ENCODE measurements around the gene ITGAD. TPM values are rescaled to one million over a fixed set of nuclear protein-coding genes. Genes with fewer than 3 reads are reported as not detected.

Gene ITGAD
- total and polyA plus RNA-seq, 2 of the 8 experiments (the other 6 are each of a cell fraction or from before 2014, with no cell fraction given): 0.06 TPM; not detected in 1

- Histone ChIP-seq H3K79me1 (ENCODE audit: low read depth, low read length) (no peaks in the 10 kb centered on the region), H2AFZ (ENCODE audit: low read length) (no peak overlapping the region), H2BK5ac (ENCODE audit: low read depth, low read length) (no peak overlapping the region), H4K5ac (ENCODE audit: insufficient read length, low read depth, low read length) (no peak overlapping the region), H3K4me1 (replicated peaks in 1 of 4; ENCODE audit: control insufficient read depth in 3 of 4, insufficient read depth in 4 of 4, low read length in 3 of 4) (no peaks in the 10 kb centered on the region), H3K9ac (replicated peaks in 1 of 4; ENCODE audit: extremely low read depth in 1 of 4, low read depth in 3 of 4, low read length in 3 of 4) (no peak overlapping the region), H3K14ac (ENCODE audit: insufficient read length) (no peak overlapping the region), H2BK15ac (ENCODE audit: low read length) (no peak overlapping the region), H3K79me2 (ENCODE audit: control insufficient read depth in 1 of 2, insufficient read depth in 2 of 2, low read length in 2 of 2) (no peaks in the 10 kb centered on the region), H3K4me2 (ENCODE audit: insufficient read depth in 1 of 2, low read depth in 2 of 2, low read length in 2 of 2) (no peak overlapping the region), H3K27ac (ENCODE audit: low read depth, low read length) (no peak overlapping the region), H3K27me3 (replicated peaks in 1 of 4; ENCODE audit: control insufficient read depth in 3 of 4, extremely low read depth in 1 of 4, insufficient read depth in 3 of 4, low read length in 3 of 4) (no peaks in the 10 kb centered on the region), H3K23ac (ENCODE audit: insufficient read length) (no peak overlapping the region), H2BK20ac (ENCODE audit: low read length) (no peak overlapping the region), H3K36me3 (ENCODE audit: control insufficient read depth in 2 of 4, insufficient read depth in 4 of 4, low read length in 3 of 4) (no peaks in the 10 kb centered on the region), H3K4ac (replicated peaks; ENCODE audit: insufficient read length, low read depth, low read length) (no peak overlapping the region), H3K9me3 (ENCODE audit: insufficient read depth in 2 of 2, low read depth in 1 of 2, low read length in 1 of 2) (no peaks in the 10 kb centered on the region), H4K8ac (ENCODE audit: extremely low read depth, insufficient read depth, low read length) (no peak overlapping the region), H3K56ac (replicated peaks; ENCODE audit: insufficient read length, low read depth, low read length) (no peak overlapping the region), H2BK120ac (replicated peaks; ENCODE audit: low read depth, low read length) (no peak overlapping the region), H3K23me2 (ENCODE audit: low read depth, low read length) (peaks cover 1% of the 10 kb centered on the region; the same call in 1 of the 2 replicates), H2BK12ac (ENCODE audit: low read depth, low read length) (no peak overlapping the region), H2AK5ac (ENCODE audit: low read depth, low read length) (no peak overlapping the region), H4K20me1 (replicated peaks in 1 of 2; ENCODE audit: control insufficient read depth in 1 of 2, insufficient read depth in 2 of 2, low read length in 2 of 2) (no peaks in the 10 kb centered on the region), H4K91ac (replicated peaks; ENCODE audit: insufficient read length, low read length) (no peak overlapping the region), H3K4me3 (ENCODE audit: extremely low read depth in 1 of 4, insufficient read depth in 2 of 4, low read depth in 3 of 4, low read length in 4 of 4) (no peak overlapping the region), H3K18ac (ENCODE audit: extremely low read depth, low read length) (no peak overlapping the region)
- ChIA-PET CTCF (ENCODE audit: partially characterized antibody) (interaction anchor here (1.0 kb wide), 1 partner anchor 12 kb away, joined by 3 read pairs; no protein-coding TSS in a partner anchor), POLR2A (ENCODE audit: partially characterized antibody) (no interaction called here)
- FAIRE-seq (no peak), DNase-seq (ENCODE audit: low read depth in 1 of 2, low spot score in 2 of 2) (no peak)
- TF ChIP-seq YY1 (IDR thresholded peaks at IDR 0.05; ENCODE audit: low read depth, low read length) (no peak), SIX5 (IDR thresholded peaks at IDR 0.05; ENCODE audit: low read depth, low read length) (no peak), NANOG (IDR thresholded peaks at IDR 0.05; ENCODE audit: insufficient read depth, low read depth, low read length, poor library complexity, severe bottlenecking) (no peak), CBX5 (IDR thresholded peaks at IDR 0.05; ENCODE audit: low read depth, low read length) (no peak), EP300 (IDR thresholded peaks at IDR 0.05; ENCODE audit: borderline replicate concordance in 1 of 2, low read depth in 2 of 2, low read length in 2 of 2) (no peak)
- WGBS, 2 experiments (ENCODE audit: extremely low coverage in 1 of 2, insufficient coverage in 1 of 2, insufficient read length in 1 of 2, insufficient replicate concordance in 2 of 2, low coverage in 1 of 2, low lambda C conversion rate in 2 of 2, missing lambda C conversion rate in 1 of 2): 58% methylated on average over 3 of the region's 3 CpGs; no CpG with 5 or more reads in 1 of the 2 experiments
These were observed 44.6 kb upstream of the ITGAD start for GRCh38 chr16:31348579-31348978.

All from H1 (cell line).